HG03558 (cell line): ENCODE results near the gene PHC2.
A peak's percentile ranks its signal among the peaks of the same experiment; 100 is the strongest.

Experiments used
- ATAC-seq: cut with Tn5 transposase; IDR thresholded peaks from one replicate; pipeline ENCODE4 v1.9.1; 2021; ENCODE audit warnings: moderate number of reproducible peaks; ENCODE audit not compliant: unreplicated experiment; ENCODE audit errors: extremely low read depth

Gene PHC2, protein sequence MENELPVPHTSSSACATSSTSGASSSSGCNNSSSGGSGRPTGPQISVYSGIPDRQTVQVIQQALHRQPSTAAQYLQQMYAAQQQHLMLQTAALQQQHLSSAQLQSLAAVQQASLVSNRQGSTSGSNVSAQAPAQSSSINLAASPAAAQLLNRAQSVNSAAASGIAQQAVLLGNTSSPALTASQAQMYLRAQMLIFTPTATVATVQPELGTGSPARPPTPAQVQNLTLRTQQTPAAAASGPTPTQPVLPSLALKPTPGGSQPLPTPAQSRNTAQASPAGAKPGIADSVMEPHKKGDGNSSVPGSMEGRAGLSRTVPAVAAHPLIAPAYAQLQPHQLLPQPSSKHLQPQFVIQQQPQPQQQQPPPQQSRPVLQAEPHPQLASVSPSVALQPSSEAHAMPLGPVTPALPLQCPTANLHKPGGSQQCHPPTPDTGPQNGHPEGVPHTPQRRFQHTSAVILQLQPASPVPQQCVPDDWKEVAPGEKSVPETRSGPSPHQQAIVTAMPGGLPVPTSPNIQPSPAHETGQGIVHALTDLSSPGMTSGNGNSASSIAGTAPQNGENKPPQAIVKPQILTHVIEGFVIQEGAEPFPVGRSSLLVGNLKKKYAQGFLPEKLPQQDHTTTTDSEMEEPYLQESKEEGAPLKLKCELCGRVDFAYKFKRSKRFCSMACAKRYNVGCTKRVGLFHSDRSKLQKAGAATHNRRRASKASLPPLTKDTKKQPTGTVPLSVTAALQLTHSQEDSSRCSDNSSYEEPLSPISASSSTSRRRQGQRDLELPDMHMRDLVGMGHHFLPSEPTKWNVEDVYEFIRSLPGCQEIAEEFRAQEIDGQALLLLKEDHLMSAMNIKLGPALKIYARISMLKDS

DNA sequence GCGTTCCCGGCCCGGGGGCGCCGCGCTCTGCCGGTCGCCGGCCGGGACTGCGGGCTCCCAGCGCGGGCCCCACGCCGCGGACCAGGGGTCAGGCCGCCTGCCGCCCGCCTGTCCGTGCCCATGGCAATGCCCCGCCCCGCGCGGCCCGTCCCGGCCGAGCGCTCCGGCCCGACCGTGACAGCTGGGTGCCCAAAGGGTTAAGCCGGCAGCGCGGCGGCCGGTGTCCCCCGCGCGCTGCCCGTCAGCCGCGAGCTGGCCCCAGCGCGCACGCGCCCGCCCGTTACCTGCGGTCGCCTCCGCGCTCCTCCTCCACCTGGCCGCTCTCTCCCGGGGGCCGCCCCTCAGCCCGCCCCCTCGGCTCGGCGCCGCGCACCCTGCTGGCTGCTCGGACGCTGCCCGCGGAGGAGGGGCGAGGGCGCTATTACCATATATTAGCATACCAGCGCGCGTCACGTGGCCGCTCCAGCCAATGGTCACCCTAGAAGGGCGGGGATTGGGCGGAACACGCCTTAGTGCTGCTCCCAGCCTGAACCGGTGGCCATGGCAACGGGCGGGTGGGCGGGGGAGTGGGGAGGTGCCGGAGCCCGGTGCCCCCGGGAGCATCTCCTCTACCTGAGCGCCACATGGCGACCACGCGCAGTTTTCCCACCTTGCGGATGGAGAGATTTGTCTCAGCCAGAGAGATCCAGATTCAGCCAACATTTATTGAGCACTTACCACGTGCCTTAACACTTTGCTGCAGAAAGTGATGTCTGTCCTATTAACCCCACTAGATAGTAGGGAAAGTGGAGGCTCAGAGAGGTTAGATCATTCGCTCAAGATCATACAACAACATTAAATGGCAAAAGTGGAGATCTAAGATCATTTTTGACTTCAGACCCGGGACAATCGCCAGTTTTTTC lies at the start of gene PHC2:
Gene PHC2, minus strand, starts transcription at position 404 of the 902 bp plus-strand sequence. CDS start 55,556 bp downstream, outside the sequence.
- ATAC-seq, result peak; percentile 77

DNA sequence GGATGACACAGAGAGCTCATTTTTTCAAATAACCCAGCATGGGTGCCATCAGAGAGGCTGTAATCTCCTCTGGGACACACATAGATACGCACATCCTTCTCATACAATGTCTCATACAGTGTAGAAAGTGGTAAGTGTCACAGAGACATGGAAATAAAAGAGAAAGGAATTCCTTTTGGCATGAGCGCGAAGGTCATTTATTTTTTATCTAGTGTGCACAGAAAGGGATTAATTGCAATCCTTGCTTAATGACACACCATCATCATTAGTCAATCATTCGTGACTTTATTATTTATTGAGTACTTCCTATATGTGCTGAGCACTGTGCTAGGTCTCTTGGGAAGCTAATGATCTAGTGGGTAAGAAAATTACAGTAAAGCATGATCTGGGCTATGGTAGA lies 46.6 kb upstream of the PHC2 start:
- ATAC-seq, result no peak

- ATAC-seq, result no peak
These were observed 43.0 kb upstream of the PHC2 start for GRCh38 chr1:33473900-33474299.

GRCh38 chr1:33472269-33472980 lies 41.5 kb upstream of the PHC2 start, which contains the start of gene ZSCAN20:
TSS of gene ZSCAN20 (plus strand) at chr1:33472645. CDS start at chr1:33479289, 6,644 bp downstream.
- ATAC-seq, result peak; percentile 64

- no peak for ATAC-seq
These were observed 40.5 kb upstream of the PHC2 start for GRCh38 chr1:33471416-33471815.

- ATAC-seq, result no peak
These were observed 39.7 kb upstream of the PHC2 start for GRCh38 chr1:33470495-33471012.

DNA sequence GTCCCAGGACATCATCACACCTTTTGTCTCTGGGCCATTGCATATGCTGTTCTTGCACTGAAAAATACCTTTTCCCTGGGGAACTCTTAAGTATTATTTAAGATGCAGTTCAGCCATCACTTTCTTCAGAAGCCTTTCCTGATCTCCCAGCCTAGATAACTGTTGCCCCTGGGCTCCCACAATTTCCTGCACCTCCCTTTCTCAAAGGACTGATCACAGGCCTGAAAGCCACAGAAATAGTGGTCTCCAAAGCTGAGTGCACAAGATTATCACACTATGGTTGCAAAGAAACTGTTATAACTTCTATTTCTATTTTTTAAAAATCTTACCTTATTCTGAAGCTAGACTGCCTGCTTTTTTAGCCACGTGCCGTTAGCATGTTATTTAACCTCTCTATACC lies 38.8 kb upstream of the PHC2 start:
- ATAC-seq, result no peak

DNA sequence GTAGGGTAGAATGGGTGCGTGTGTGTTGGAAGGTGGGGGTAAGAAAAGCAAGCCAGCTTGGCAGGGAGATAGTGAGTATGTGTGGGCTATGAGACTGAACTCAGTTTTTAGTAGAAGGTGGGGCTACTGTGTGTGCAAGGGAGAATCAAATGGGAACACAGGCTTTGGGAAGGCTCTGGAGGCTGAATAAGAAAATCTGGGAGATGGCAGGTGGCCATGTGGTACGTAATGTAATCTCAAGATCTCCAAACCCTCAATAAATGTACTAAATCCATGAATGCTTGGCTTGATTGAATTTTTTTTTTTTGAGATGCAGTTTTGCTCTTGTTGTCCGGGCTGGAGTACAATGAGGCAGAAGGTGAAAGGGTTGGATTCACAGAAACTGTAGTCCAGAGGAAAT lies 38.1 kb upstream of the PHC2 start:
- no peak for ATAC-seq

- ATAC-seq, result no peak
These were observed 37.6 kb upstream of the PHC2 start for GRCh38 chr1:33468531-33468930.

GRCh38 chr1:33468011-33468410 lies 37.1 kb upstream of the PHC2 start:
- ATAC-seq, result no peak

- ATAC-seq, result no peak
These were observed 35.3 kb upstream of the PHC2 start for GRCh38 chr1:33466159-33466558.

DNA sequence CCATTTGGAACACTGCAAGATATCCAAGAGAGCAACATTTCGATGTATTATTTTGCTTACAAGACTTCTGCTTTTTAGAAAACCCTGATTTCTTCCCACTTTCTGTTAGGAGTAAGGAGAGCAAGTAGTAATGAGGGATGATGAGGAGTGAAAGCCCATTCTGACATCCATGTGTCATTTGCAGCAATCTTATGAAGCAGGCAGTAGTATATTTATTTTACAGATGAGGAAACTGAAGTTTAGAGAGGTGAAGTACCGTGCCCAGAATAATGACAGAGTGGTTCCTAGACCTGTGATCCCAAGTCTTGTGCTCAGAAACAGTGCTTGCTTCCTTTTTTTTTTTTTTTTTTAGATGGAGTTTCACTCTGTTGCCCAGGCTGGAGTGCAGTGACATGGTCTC lies 34.4 kb upstream of the PHC2 start:
- no peak for ATAC-seq

- ATAC-seq, result no peak
These were observed 33.7 kb upstream of the PHC2 start for GRCh38 chr1:33464552-33464951.

DNA sequence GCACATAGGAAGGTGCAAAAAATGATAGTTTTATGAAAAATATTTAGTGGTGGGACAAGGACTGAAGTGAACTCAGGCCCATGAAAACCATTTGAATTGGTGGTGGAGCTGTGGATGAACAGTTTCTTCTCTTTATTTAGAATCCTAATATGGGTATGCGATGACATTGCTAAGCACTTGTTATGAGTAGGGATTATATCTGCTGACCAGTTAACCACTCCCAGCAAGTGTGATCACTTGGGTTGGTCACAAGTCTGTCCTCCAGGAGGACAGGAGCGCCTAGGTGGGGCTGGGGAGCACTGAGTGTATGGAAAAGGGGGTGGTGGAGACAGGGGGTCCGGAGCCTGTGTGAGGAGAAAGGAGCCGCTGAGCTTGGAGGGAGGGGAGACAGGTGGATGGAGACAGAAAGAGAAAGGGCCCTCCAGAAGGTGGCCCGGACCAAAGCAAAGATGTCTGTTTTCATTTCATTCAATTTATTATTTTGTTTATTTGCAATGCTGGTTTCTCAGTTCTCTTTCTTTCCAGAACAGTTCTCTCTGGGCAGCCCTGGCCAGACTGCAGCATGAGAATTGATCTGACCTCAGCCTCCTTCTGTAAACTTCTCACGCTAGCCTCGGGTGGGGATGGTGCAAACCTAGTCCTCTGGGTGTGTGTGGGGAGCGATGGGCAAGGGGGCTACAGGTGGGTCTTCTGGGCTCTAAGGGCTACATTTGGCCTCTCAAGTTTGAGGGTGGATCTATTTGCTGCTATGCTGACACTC lies 31.7 kb upstream of the PHC2 start:
- no peak for ATAC-seq

GRCh38 chr1:33460947-33461629 lies 30.2 kb upstream of the PHC2 start:
- peak; percentile 47 for ATAC-seq

DNA sequence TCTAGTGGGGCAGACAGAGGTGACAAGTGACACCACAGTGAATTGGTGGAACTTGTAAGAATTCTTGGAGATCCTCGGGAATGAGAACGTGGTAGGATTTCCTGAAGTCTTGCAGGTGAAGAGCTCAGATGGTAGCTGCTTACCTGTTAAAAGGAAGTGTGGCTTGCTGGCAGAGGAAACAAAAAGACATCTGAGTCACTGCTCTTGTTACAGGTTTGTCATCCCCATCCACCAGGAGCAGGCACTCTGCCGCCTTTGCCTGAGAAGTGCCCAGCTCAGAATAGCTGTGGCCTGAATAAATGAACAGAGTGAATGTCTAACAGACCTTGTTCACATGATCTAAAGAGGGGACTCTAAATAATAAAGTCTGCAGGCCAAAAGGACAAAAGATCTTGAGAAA lies 29.2 kb upstream of the PHC2 start:
- ATAC-seq, result no peak

GRCh38 chr1:33459691-33460090 lies 28.8 kb upstream of the PHC2 start:
- ATAC-seq, result no peak

DNA sequence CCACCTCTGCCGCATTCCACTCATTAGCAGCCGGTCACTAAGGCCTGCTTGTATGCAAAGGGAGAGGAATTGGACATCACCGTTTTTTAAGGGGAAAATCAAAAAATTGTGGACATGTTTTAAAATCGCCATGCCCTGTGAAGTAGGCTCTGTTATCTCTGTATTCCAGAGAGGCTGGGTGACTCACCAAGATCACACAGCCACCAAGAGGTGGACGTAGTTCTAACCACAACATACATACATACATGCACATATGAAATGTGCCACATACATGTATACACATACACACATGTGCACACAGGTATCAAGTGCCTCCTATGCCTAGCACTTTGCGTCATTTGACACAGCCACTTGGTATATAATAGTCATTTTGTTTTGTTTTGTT lies 25.6 kb upstream of the PHC2 start:
- ATAC-seq, result no peak
